ENCODE data around the gene FOXP4.

Gene FOXP4

GRCh38 chr6:41633056-41633634, 87.0 kb downstream of the FOXP4 start:
- H3K4me3 ChIP-seq (ENCODE audit: low read depth, low read length): no peak overlapping the region
- TF ChIP-seq, protein P1, sequence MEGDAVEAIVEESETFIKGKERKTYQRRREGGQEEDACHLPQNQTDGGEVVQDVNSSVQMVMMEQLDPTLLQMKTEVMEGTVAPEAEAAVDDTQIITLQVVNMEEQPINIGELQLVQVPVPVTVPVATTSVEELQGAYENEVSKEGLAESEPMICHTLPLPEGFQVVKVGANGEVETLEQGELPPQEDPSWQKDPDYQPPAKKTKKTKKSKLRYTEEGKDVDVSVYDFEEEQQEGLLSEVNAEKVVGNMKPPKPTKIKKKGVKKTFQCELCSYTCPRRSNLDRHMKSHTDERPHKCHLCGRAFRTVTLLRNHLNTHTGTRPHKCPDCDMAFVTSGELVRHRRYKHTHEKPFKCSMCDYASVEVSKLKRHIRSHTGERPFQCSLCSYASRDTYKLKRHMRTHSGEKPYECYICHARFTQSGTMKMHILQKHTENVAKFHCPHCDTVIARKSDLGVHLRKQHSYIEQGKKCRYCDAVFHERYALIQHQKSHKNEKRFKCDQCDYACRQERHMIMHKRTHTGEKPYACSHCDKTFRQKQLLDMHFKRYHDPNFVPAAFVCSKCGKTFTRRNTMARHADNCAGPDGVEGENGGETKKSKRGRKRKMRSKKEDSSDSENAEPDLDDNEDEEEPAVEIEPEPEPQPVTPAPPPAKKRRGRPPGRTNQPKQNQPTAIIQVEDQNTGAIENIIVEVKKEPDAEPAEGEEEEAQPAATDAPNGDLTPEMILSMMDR (IDR thresholded peaks at IDR 0.05; ENCODE audit: borderline replicate concordance, insufficient read depth, low read depth, low read length): no peak

DNA sequence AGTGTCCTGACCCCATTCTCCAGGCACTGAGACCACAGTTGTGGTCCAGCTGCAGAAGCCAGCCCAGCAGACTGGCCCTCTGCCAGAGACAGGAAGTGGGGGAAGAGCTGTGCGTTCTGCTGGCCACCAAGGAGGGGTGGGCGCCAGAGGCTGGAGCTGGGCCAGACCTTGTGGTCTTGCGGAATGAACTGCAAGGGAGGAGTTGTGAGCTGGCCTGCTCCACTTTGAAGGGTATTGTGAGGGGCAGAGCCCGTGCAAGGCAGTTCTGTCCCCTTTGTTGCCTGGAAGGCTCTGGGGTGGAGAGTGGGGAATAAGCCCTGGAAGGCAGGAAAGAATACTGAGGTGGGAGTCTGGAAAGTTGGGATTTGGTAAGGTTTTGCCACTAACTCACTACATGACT, 88.5 kb downstream of the FOXP4 start:
- TF ChIP-seq, protein P1 (IDR thresholded peaks at IDR 0.05; ENCODE audit: borderline replicate concordance, insufficient read depth, low read depth, low read length): no peak
- H3K4me3 ChIP-seq (ENCODE audit: low read depth, low read length): no peak overlapping the region

DNA sequence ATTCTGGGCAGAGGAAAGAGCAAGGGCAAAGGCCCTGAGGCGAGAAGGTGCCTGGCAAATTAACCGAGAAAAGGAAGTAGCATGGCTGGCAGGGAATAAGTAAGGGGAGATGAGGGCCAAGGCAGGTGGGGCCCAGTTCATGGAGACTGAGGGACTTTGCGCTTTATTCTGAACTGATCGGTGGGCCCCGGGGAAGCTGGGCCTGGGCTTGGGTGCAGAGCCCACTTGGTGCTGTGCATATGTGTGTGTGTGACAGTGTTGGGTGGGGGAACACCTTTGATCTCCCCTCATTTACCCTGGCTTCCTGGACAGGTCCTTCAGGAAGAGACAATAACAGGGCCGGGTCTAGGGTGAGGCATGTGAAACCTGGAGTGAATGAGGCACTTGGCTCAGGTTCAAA, 89.2 kb downstream of the FOXP4 start:
- H3K4me3 ChIP-seq (ENCODE audit: low read depth, low read length): no peak overlapping the region

GRCh38 chr6:41636833-41637193, 90.6 kb downstream of the FOXP4 start:
- H3K4me3 ChIP-seq (ENCODE audit: low read depth, low read length): no peak overlapping the region
- TF ChIP-seq, protein P1 (IDR thresholded peaks at IDR 0.05; ENCODE audit: borderline replicate concordance, insufficient read depth, low read depth, low read length): no peak

More for the DNA sequence above, 89.2 kb downstream of the FOXP4 start:
- TF ChIP-seq, protein P1 (IDR thresholded peaks at IDR 0.05; ENCODE audit: borderline replicate concordance, insufficient read depth, low read depth, low read length): no peak

- H3K4me3 ChIP-seq (ENCODE audit: low read depth, low read length): no peak overlapping the region
- TF ChIP-seq, protein P1 (IDR thresholded peaks at IDR 0.05; ENCODE audit: borderline replicate concordance, insufficient read depth, low read depth, low read length): no peak
Measured at GRCh38 chr6:41637194-41638001, 91.2 kb downstream of the FOXP4 start.

DNA sequence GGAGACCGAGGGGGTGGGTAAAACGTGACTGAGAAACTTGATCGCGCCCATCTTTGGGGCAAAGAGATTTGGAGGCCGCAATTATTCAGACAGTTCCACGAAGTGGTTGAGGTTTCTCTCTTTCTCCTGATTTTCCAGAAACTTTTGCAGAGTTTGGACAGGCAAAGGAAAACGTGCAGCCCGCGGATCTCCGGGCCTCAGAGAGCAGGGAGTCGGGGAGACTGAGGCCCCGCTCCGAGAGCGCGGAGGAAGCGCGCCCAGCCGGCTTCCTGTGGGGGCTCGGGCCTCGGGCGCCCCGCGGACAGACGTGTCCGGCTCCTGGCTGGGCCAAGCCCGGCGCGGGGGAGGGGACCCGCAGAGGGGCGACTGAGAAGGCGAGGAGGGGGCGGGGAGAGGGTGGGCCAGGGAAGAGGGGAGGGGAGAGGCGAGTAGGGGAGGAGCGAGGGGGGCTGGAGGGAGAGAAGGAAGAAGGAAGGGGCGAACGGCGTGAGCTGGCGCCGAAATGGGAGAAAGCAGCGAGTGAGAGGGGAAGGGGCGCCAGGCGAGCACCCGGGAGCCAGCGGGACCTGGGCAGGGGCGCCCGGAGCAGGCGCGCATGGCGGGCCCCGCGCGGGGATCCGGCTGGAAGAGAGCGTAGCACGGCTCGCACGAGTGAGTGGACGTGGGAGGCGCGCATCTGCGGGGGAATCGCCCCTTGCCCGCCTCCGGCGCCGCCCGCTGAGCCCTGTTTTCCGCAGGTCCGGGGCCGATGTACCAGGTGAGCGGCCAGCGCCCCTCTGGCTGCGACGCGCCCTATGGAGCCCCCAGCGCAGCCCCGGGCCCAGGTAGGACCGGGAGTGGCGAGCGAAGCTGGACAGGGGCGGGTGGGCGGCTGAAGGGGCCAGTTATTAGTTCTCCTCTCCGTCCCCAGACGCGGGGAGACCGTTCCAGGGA, 92.1 kb downstream of the FOXP4 start, which contains the start of gene MDFI:
Gene MDFI, plus strand, starts transcription at position 467 of the 933 bp plus-strand sequence. Its CDS starts 282 bp downstream, at position 749.
- no peak within 1 kb of the TSS for H3K4me3 ChIP-seq (ENCODE audit: low read depth, low read length)
- TF ChIP-seq, protein P1 (IDR thresholded peaks at IDR 0.05; ENCODE audit: borderline replicate concordance, insufficient read depth, low read depth, low read length): no peak

Data from GM12875 (cell line).